Smooth muscle cell (in vitro differentiated cells): ENCODE results near the gene FKBP3. TPM values are rescaled to one million over a fixed set of nuclear protein-coding genes. Genes with fewer than 3 reads are reported as not detected.

ENCODE experiments used
- DNase-seq: peaks from one replicate; lab custom pipeline; 2025; ENCODE audit not compliant: unreplicated experiment; lab: John Stamatoyannopoulos, UW
- H2AFZ ChIP-seq: fragments of 200-600 bp; sonication (generic); 2 replicates; pipeline ENCODE4 v1.6.0; 2016; ENCODE audit warnings: antibody characterized with exemption, low read depth, mild to moderate bottlenecking
- H3F3A ChIP-seq: fragments of 200-600 bp; sonication (generic); 2 replicates; pipeline ENCODE4 v1.6.0; 2017; ENCODE audit warnings: antibody characterized with exemption, low read depth
- H3K27ac ChIP-seq: fragments of 200-600 bp; sonication (generic); 2 replicates; pipeline ENCODE4 v1.5.1; 2016; ENCODE audit warnings: low read depth, mild to moderate bottlenecking
- H3K27me3 ChIP-seq: fragments of 200-600 bp; sonication (generic); 2 replicates; pipeline ENCODE4 v1.6.1; 2016; ENCODE audit warnings: low read depth, mild to moderate bottlenecking
- H3K36me3 ChIP-seq: fragments of 200-600 bp; sonication (generic); 2 replicates; pipeline ENCODE4 v1.5.1; 2016; ENCODE audit warnings: low read depth
- H3K4me1 ChIP-seq: fragments of 200-600 bp; sonication (generic); 2 replicates; pipeline ENCODE4 v1.5.1; 2016; ENCODE audit warnings: low read depth
- H3K4me2 ChIP-seq: fragments of 200-600 bp; sonication (generic); 2 replicates; pipeline ENCODE4 v1.6.0; 2016; ENCODE audit warnings: mild to moderate bottlenecking
- H3K4me3 ChIP-seq: fragments of 200-600 bp; sonication (generic); 2 replicates; pipeline ENCODE4 v1.5.1; 2016; ENCODE audit warnings: mild to moderate bottlenecking
- H3K79me2 ChIP-seq: fragments of 200-600 bp; sonication (generic); 2 replicates; pipeline ENCODE4 v1.6.0; 2016; ENCODE audit warnings: low read depth, mild to moderate bottlenecking
- H3K9ac ChIP-seq: fragments of 200-600 bp; sonication (generic); 2 replicates; pipeline ENCODE4 v1.6.0; 2016; ENCODE audit warnings: low read depth
- H3K9me3 ChIP-seq: fragments of 200-600 bp; sonication (generic); replicated peaks from 2 replicates; pipeline ENCODE4 v1.5.1; 2016; ENCODE audit warnings: low read depth
- H4K20me1 ChIP-seq: fragments of 200-600 bp; sonication (generic); 2 replicates; pipeline ENCODE4 v1.6.0; 2016; ENCODE audit warnings: low read depth
- CTCF ChIP-seq: fragments of 200-600 bp; sonication (generic); IDR thresholded peaks from 2 replicates; pipeline ENCODE4 v1.5.1; 2017; ENCODE audit warnings: borderline replicate concordance, mild to moderate bottlenecking, antibody characterized with exemption; ENCODE audit not compliant: insufficient read depth, poor library complexity, severe bottlenecking
- WGBS: methylation state at CpG from one replicate; pipeline ENCODE4 v1.1.7; 2016; ENCODE audit warnings: low lambda C conversion rate; 5-methylcytosine and 5-hydroxymethylcytosine counted together
- polyA plus RNA-seq: library from polyadenylated mRNA; unstranded; fragments of >200 nt; fragmentation: Nextera tagmentation; extraction: Ambion mirVana; gene quantifications from 2 replicates; pipeline ENCODE4 v1.2.1, GENCODE V29; 2016
- total RNA-seq: library from RNA; depleted of rRNA; stranded (reverse); fragments of >200 nt; gene quantifications from 2 replicates; pipeline ENCODE4 v1.2.3, GENCODE V29; 2014

The FKBP3 gene
- total and polyA plus RNA-seq, 2 experiments from 2014 or later = 43.9 to 123 TPM

GRCh38 chr14:45073231-45073879 is 60.9 kb downstream of the FKBP3 start:
- no peak overlapping the region for H3K9ac ChIP-seq

DNA sequence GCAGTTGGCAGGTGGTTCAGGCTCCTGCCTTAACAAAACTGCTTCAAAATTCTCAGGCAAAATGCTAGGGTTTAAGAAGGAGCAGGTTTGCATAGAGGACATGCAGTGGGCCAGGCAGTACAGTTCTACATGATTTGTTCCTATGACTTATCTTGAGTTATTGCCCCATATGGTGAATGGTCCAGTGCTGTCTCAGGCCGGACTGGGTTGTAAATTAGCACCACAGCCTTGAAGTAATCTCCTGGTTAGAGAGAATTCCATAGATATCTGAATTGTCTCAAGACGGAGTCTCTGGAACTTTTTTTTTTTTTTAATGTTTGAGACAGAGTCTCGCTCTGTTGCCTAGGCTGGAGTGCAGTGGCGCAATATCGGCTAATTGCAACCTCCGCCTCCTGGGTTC is 62.2 kb downstream of the FKBP3 start:
- Histone ChIP-seq H2AFZ (no peak overlapping the region), H3K9me3 (no peaks in the 10 kb centered on the region), H4K20me1 (no peaks in the 10 kb centered on the region), H3K79me2 (no peaks in the 10 kb centered on the region), H3F3A (no peaks in the 10 kb centered on the region), H3K4me1 (no peaks in the 10 kb centered on the region), H3K9ac (no peak overlapping the region), H3K4me2 (no peak overlapping the region), H3K4me3 (no peak overlapping the region), H3K27me3 (no peaks in the 10 kb centered on the region), H3K27ac (no peak overlapping the region), H3K36me3 (peaks cover 7% of the 10 kb centered on the region)
- 73% methylated on average over 6 of the region's 6 CpGs for WGBS
- TF ChIP-seq CTCF = no peak
- no peak for DNase-seq

More at GRCh38 chr14:45073231-45073879, 60.9 kb downstream of the FKBP3 start:
- 95% methylated on average over 5 of the region's 5 CpGs for WGBS
- no peak for DNase-seq
- Histone ChIP-seq H3F3A (no peaks in the 10 kb centered on the region), H3K27me3 (no peaks in the 10 kb centered on the region), H3K79me2 (no peaks in the 10 kb centered on the region), H3K4me3 (no peak overlapping the region), H3K36me3 (peaks cover 7% of the 10 kb centered on the region), H3K9me3 (no peaks in the 10 kb centered on the region), H3K4me2 (no peak overlapping the region), H3K27ac (no peak overlapping the region), H3K4me1 (no peaks in the 10 kb centered on the region), H2AFZ (no peak overlapping the region), H4K20me1 (no peaks in the 10 kb centered on the region)
- TF ChIP-seq CTCF = no peak

DNA sequence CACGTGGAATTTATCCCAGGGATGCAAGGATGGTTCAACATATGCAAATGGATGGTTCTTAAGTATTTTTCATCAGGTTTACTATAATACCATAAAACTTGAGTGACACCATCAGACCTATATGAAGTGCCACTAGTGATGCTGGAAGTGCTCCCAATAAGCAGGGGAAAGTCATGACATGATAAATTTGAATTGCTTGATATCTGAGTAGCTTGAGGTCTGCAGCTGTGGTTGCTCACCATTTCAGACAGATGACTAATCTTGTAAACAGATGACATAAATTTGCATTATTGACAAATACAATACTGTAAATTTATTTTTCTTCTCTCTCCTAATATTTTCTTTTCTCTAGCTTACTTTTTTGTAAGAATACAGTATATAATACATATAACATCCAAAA is 64.1 kb downstream of the FKBP3 start:
- H2AFZ ChIP-seq = no peak overlapping the region
- H3K79me2 ChIP-seq = peaks cover 7% of the 10 kb centered on the region
- no peak for TF ChIP-seq CTCF
- H3K4me3 ChIP-seq = no peak overlapping the region
- H3K27ac ChIP-seq = no peak overlapping the region
- H3F3A ChIP-seq = peaks cover 5% of the 10 kb centered on the region
- H3K36me3 ChIP-seq = peaks cover 7% of the 10 kb centered on the region
- no peaks in the 10 kb centered on the region for H3K4me1 ChIP-seq
- no peak for DNase-seq
- no peaks in the 10 kb centered on the region for H3K27me3 ChIP-seq
- H3K4me2 ChIP-seq = no peak overlapping the region
- WGBS = 94% methylated on average over 1 of the region's 1 CpG
- no peak overlapping the region for H3K9ac ChIP-seq
- H3K9me3 ChIP-seq = no peaks in the 10 kb centered on the region
- H4K20me1 ChIP-seq = peaks cover 15% of the 10 kb centered on the region

DNA sequence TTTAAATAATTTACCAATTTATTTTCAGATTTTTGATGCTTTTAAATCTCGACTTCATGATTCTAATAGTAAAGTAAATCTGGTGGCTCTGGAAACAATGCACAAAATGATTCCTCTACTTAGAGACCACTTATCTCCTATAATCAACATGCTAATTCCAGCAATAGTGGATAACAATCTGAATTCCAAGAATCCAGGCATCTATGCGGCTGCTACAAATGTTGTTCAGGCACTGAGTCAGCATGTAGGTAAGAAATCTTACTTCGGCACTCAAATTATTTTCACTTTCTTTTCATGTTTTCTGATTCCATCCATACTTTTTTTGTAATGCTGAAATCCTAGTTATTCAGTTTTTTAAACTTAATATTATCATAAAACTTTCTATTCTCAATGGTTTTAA is 65.9 kb downstream of the FKBP3 start:
- DNase-seq = no peak
- Histone ChIP-seq H3K27me3 (no peaks in the 10 kb centered on the region), H3K9ac (no peak overlapping the region), H4K20me1 (peaks cover 16% of the 10 kb centered on the region), H3K27ac (no peak overlapping the region), H3F3A (peaks cover 5% of the 10 kb centered on the region), H2AFZ (no peak overlapping the region), H3K79me2 (peaks cover 7% of the 10 kb centered on the region), H3K4me2 (no peak overlapping the region), H3K4me3 (no peak overlapping the region), H3K9me3 (no peaks in the 10 kb centered on the region), H3K36me3 (peaks cover 7% of the 10 kb centered on the region), H3K4me1 (no peaks in the 10 kb centered on the region)
- WGBS = 67% methylated on average over 3 of the region's 3 CpGs
- TF ChIP-seq CTCF = no peak
